ENCODE measurements around the gene EFNB2. TPM values are rescaled to one million over a fixed set of nuclear protein-coding genes. Genes with fewer than 3 reads are reported as not detected.

The EFNB2 gene
- total RNA-seq, 2 donors from 2014 or later: 9.5 to 14.8 TPM

Other genes with a start within 250 kb of the EFNB2 start
- 10 to 100 TPM; 35.4 to 39.0 TPM for gene ARGLU1, start 32.5 kb upstream of the EFNB2 start, total RNA-seq

All from left cardiac atrium (tissue), 2 donors.